KOPT-K1 (cell line): ENCODE measurements around the gene EXOSC2.
"Not testable (repeated sequence)": the region's sequence is repeated elsewhere in the genome, so short reads cannot be mapped to it uniquely, and the experiment has no call there.

Source experiments
- H3K27ac ChIP-seq: fragments of 200-600 bp; sonication (generic); 2 replicates; pipeline ENCODE4 v1.5.1; 2016; ENCODE audit warnings: antibody characterized with exemption, mild to moderate bottlenecking, low read depth, low read length; ENCODE audit not compliant: poor library complexity, severe bottlenecking
- H3K36me3 ChIP-seq: fragments of 200-600 bp; sonication (generic); 2 replicates; pipeline ENCODE4 v1.5.1; 2017; ENCODE audit warnings: antibody characterized with exemption, mild to moderate bottlenecking, low read length, moderate library complexity; ENCODE audit not compliant: insufficient read depth
- H3K9me3 ChIP-seq: fragments of 200-600 bp; sonication (generic); 2 replicates; pipeline ENCODE4 v1.5.1; 2017; ENCODE audit warnings: antibody characterized with exemption, low read length, mild to moderate bottlenecking; ENCODE audit not compliant: insufficient read depth, poor library complexity, severe bottlenecking

The EXOSC2 gene

GRCh38 chr9:130681769-130682420 is 11.7 kb upstream of the EXOSC2 start:
- Histone ChIP-seq H3K36me3 (no peaks in the 10 kb centered on the region), H3K27ac (no peak overlapping the region), H3K9me3 (peaks cover 8% of the 10 kb centered on the region)

DNA sequence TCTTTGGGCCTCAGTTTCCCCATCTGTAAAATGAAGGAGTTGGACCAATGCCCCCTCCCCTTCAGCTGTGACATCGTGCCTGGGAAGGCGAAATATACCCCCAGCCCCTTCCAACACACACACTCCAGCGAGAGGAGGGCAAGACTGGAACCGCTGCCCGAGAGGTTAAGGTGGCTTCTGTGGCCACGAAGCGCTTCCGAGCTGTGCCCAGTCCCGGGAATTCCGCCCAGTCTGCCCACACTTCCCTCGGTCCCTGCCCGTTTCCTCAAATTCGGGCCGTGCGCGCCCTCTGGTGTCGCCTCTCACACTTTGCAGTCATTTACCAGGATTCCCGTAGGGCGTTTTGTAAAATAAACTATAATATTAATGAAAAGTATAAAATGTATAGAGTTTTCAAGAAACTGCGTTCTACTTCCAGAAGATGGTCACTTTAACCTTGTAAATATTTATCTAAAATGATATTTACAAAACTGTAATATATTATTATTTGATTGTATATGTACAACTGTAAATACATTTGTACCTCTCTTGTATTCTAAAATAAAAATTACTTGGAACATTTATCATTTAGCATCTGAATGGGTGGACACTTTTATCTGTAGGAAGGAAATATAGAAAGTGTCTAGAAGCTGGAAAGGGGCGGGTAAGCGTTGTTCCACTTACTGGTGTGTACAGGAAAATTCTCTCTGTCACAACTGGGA is 11.0 kb upstream of the EXOSC2 start:
- no peaks in the 10 kb centered on the region for H3K36me3 ChIP-seq
- peaks cover 8% of the 10 kb centered on the region for H3K9me3 ChIP-seq
- H3K27ac ChIP-seq = no peak overlapping the region

DNA sequence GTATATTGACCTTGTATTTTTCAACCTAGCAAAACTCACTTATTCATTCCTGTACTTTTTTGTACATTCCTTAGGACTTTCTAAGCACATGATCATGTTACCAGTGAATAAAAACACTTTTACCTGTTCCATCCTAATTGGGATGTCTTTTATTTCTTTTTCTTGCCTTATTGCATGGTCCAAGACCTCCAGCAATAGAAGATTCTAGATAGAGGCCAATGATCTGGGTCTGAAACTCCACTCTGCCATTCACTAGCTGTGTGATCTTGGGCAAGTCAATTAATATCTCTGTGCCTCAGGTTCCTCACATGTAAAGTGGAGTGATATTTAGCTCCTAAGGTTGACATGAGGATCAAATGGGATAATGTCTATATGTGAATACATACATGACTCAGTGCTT is 8.5 kb upstream of the EXOSC2 start:
- Histone ChIP-seq H3K9me3 (peaks cover 8% of the 10 kb centered on the region), H3K27ac (no peak overlapping the region), H3K36me3 (no peaks in the 10 kb centered on the region)

- H3K27ac ChIP-seq, H3K36me3 ChIP-seq, H3K9me3 ChIP-seq: not testable (repeated sequence)
Measured at GRCh38 chr9:130685945-130686344, 7.6 kb upstream of the EXOSC2 start.

DNA sequence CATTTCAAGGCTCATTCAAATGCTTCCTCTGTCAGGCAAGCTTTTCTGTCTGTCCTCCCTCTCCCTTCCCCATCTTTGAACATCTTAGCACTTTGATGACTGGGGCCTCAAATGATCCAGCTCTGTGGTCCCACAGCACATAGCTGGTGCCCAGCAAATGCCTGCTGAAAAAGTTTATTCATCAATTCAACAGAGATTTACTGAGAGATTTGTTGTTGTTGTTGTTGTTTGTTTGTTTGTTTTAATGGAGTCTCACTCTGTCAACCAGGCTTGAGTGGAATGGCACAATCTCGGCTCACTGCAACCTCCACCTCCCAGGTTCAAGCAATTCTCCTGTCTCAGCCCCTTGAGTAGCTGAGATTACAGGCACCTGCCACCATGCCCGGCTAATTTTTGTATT is 6.0 kb upstream of the EXOSC2 start:
- Histone ChIP-seq H3K27ac (no peak overlapping the region), H3K36me3 (no peaks in the 10 kb centered on the region), H3K9me3 (peaks cover 8% of the 10 kb centered on the region)

DNA sequence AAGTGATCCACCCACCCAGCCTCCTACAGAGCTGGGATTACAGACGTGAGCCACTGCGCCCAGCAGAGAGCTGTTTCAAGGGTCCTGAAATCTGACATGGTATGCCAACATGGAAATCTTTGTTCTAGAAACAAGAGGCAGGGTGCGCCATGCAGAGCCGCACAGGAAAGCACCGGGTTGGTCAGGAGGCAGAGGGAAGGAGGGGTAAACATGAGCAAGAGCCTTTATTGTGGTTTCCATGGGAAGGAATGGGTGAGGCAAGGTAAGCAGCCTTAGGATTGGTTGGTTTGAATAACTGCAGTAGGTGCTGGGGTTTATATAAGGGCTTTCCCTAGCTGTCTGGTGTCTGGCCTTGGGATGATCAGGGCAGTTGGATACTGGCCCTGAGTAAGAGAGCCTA is 5.5 kb upstream of the EXOSC2 start:
- Histone ChIP-seq H3K9me3 (peaks cover 8% of the 10 kb centered on the region), H3K27ac (no peak overlapping the region), H3K36me3 (no peaks in the 10 kb centered on the region)

DNA sequence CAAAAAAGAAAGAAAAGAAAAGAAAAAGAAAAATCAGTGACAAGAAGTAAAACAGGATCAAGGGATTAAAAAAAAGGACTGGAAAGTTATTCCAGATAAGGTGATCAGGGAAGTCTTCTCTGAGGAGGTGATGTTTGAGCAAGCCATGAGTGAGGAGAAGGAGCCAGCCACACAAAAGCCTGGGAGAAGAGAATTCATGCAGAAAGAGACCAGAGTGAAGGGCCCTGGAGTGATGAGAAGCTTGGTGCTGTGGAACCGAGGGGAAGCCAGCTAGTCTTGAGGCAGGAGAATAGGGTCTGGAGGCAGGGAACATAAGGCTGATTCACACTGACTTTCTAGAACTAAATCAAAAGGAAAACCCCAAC is 4.0 kb upstream of the EXOSC2 start:
- H3K9me3 ChIP-seq = peaks cover 7% of the 10 kb centered on the region
- H3K36me3 ChIP-seq = no peaks in the 10 kb centered on the region
- peak overlapping the region; percentile 22 for H3K27ac ChIP-seq

GRCh38 chr9:130689937-130690700 is 3.5 kb upstream of the EXOSC2 start:
- peaks cover 2% of the 10 kb centered on the region for H3K9me3 ChIP-seq
- H3K36me3 ChIP-seq = peaks cover 3% of the 10 kb centered on the region; the same call in 1 of the 2 replicates
- H3K27ac ChIP-seq = peak overlapping the region; percentile 22

DNA sequence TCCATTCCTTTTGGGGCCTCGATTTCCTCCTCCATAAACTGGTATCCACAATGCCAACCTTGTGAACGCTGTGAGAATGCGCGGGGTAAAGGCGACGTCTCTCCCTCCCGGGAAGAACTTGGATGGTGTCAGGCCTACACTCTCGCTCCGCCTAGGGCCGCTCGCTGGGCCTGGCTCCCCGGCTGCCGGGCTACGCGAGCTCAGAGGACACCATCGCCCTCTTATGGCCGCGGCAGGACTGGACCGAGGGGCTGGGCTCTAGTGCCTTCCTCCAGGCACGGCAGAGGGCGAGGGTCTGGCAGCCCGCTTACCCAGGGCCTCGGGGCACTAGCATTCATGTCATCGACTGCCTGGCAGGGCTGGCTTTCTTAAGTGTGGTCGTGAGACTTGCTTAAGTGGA is 1.3 kb upstream of the EXOSC2 start:
- Histone ChIP-seq H3K36me3 (peaks cover 25% of the 10 kb centered on the region), H3K9me3 (no peaks in the 10 kb centered on the region), H3K27ac (no peak overlapping the region)

- no peaks in the 10 kb centered on the region for H3K9me3 ChIP-seq
- peak overlapping the region; percentile 80 for H3K27ac ChIP-seq
- peaks cover 33% of the 10 kb centered on the region for H3K36me3 ChIP-seq
Measured at GRCh38 chr9:130693101-130693425, 517 bp upstream of the EXOSC2 start.

DNA sequence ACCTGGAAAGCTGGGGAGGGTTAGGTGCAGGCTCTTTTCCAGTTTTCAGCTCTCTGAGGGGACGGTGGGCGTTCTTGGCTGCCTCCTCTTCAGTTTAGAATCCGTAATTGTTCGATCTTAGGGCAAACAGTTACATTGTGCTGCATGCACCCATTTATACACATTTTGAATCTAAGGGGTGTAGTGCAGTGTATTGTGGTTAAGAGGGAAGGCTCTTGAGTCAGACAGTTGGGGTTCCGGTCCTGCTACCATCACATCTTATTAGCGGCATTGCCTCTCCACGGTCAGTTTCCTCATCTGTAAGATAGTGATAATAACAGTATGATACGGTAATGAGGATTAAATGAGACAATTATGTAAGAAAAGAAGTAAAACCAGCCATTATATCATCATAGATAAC is 625 bp downstream of the EXOSC2 start:
- peak overlapping the region; percentile 80 for H3K27ac ChIP-seq
- H3K9me3 ChIP-seq = no peaks in the 10 kb centered on the region
- H3K36me3 ChIP-seq = peaks cover 44% of the 10 kb centered on the region

- no peaks in the 10 kb centered on the region for H3K9me3 ChIP-seq
Measured at GRCh38 chr9:130696139-130696650, 2.6 kb downstream of the EXOSC2 start.

GRCh38 chr9:130696996-130697395 is 3.4 kb downstream of the EXOSC2 start:
- Histone ChIP-seq H3K9me3 (no peaks in the 10 kb centered on the region), H3K27ac (no peak overlapping the region), H3K36me3 (peaks cover 68% of the 10 kb centered on the region)

More at GRCh38 chr9:130696139-130696650, 2.6 kb downstream of the EXOSC2 start:
- Histone ChIP-seq H3K36me3 (peaks cover 60% of the 10 kb centered on the region), H3K27ac (no peak overlapping the region)

GRCh38 chr9:130698514-130698913 is 4.9 kb downstream of the EXOSC2 start:
- Histone ChIP-seq H3K9me3 (no peaks in the 10 kb centered on the region), H3K27ac (no peak overlapping the region), H3K36me3 (peaks cover 83% of the 10 kb centered on the region)

DNA sequence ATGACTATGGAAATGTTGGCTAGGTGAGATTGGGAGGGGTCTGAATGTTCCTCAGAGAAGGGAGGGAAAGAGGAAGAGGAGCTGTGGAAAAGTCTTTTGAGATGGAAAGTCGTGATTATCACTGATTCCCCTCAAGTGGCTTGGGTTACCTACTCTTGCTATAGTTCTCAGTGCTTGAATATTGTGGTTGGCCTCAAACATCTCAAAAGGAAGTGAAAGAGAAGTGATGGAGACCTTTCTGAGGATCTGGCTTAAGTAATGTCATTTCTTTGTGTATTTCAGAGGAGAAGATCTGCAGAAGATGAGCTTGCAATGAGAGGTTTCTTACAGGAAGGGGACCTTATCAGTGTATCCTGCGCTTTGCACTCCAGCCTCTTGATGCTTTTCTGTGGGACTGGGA is 5.5 kb downstream of the EXOSC2 start:
- Histone ChIP-seq H3K36me3 (peaks cover 88% of the 10 kb centered on the region), H3K9me3 (no peaks in the 10 kb centered on the region), H3K27ac (no peak overlapping the region)
